Transverse colon (tissue), 4 donors: ENCODE results near the gene RPS15.
A peak's percentile ranks its signal among the peaks of the same experiment; 100 is the strongest.

Experiments
- CTCF ChIP-seq, 5 experiments: fragments of 200-600 bp in 3 of 5; fragments of 450-650 bp in 2 of 5; sonication (generic) in 3 of 5; IDR thresholded peaks; 1 replicate in 2 of 5; 2 replicates in 3 of 5; pipeline ENCODE4 v1.5.1; 2016 to 2017; ENCODE audit warnings: antibody characterized with exemption in 5 of 5, inconsistent platforms in 3 of 5, mild to moderate bottlenecking in 2 of 5, moderate library complexity in 1 of 5
- EP300 ChIP-seq: sonication (generic); formaldehyde crosslinking; IDR thresholded peaks from one replicate; pipeline ENCODE4 v1.6.1; 2017; ENCODE audit warnings: antibody characterized with exemption, low read depth
- POLR2A ChIP-seq: fragments of 450-650 bp; IDR thresholded peaks from one replicate; pipeline ENCODE4 v1.6.1; 2016; ENCODE audit warnings: antibody characterized with exemption, mild to moderate bottlenecking, moderate library complexity
- POLR2AphosphoS5 ChIP-seq, 3 donors: sonication (generic); formaldehyde crosslinking; IDR thresholded peaks; one replicate each; pipeline ENCODE4 v1.6.1; 2016; ENCODE audit warnings: antibody characterized with exemption in 3 of 3

DNA sequence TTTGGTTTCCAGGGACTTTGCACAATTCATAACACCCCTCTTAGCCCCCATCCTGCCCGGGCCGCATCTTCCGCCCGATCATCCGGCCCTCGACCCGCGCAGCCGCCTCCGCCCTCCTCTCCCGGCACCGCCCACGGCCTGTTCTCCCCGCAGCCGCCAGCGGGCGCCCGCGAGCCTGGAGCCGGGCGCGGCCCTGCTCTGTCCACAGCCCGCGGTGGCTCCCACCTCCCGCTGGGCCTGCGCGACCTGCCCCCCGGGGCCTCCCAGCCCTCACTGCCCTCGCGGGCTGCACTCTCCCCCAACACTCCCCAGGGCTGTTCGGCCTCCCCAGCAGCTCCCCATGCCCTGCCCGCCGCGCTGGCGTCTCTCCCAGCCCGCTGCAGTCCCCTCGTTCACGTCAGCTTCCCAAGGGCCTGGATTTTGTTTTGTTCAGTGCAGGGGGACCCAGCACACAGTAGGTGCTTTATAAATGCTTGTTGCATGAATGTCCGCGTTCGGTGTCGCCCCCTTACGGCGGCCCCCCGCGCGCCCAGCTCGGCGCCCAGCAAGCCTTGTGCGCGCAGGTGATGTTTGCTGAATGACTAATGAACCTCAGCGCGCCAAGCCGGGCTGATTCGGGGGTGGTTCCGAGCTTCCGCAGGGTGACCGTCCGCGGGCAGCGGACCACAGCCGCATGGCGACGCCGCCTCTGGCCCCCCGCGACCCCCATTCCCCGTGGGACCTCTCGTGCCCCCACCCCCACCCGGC is 7.2 kb downstream of the RPS15 start:
- TF ChIP-seq POLR2AphosphoS5 (IDR thresholded peaks at IDR 0.05) (peak in 1 of 3 donors; percentile 5), CTCF (IDR thresholded peaks at IDR 0.05) (peak; percentile 64 to 98 (median 92)), POLR2A (no peak), EP300 (no peak)
